Mucosa of rectum (tissue), 2 donors: ENCODE measurements around the gene CFAP69.
"Not testable (repeated sequence)": the region's sequence is repeated elsewhere in the genome, so short reads cannot be mapped to it uniquely, and the experiment has no call there.

Experiments
- H3K27ac ChIP-seq, 2 donors: one replicate each; pipeline ENCODE4 v1.7.0; 2013; ENCODE audit warnings: inconsistent platforms in 2 of 2, low read depth in 2 of 2, low read length in 2 of 2
- H3K27me3 ChIP-seq, 2 donors: one replicate each; pipeline ENCODE4 v1.7.0; 2013; ENCODE audit warnings: low read length in 2 of 2; ENCODE audit not compliant: control insufficient read depth in 2 of 2, insufficient read depth in 2 of 2
- H3K36me3 ChIP-seq, 2 donors: one replicate each; pipeline ENCODE4 v1.7.0; 2013; ENCODE audit warnings: low read length in 2 of 2; ENCODE audit not compliant: control insufficient read depth in 2 of 2, insufficient read depth in 2 of 2
- H3K4me1 ChIP-seq, 2 donors: one replicate each; pipeline ENCODE4 v1.7.0; 2013; ENCODE audit warnings: low read length in 2 of 2, mild to moderate bottlenecking in 1 of 2; ENCODE audit not compliant: control insufficient read depth in 2 of 2, insufficient read depth in 2 of 2
- H3K4me3 ChIP-seq, 2 donors: one replicate each; pipeline ENCODE4 v1.7.0; 2013; ENCODE audit warnings: low read length in 2 of 2
- H3K9ac ChIP-seq, 2 donors: one replicate each; pipeline ENCODE4 v1.7.0; 2013; ENCODE audit warnings: low read length in 2 of 2, low read depth in 1 of 2, mild to moderate bottlenecking in 1 of 2
- H3K9me3 ChIP-seq, 2 donors: one replicate each; pipeline ENCODE4 v1.7.0; 2013; ENCODE audit warnings: low read length in 2 of 2; ENCODE audit not compliant: control insufficient read depth in 2 of 2
- donor health status: healthy.
- donor health status: Normal muscosa, but diverticular disease.

Gene CFAP69

DNA sequence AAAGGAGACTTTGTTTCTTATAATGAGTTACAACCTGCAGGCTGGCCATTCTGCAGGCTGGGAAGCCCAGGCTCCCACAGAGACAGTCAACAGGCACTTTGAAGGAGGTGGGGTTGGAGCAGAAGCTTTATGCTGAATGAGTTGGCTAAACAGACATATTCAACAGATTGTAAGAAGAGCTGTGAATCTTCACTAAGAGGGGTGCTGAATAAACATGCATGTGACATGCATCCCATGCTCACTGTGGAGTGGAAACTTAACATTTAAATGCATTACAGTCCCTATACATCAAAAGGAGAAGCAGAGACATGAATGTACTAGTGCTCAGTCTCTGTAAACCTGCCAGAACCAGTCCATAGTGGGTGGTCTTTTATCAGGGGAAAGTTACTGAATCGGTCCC is 1.4 kb upstream of the CFAP69 start:
- H3K27me3 ChIP-seq = no peaks in the 10 kb centered on the region
- H3K9ac ChIP-seq = no peak overlapping the region
- peaks cover 11 to 21% of the 10 kb centered on the region in 2 donors for H3K4me1 ChIP-seq
- H3K36me3 ChIP-seq = no peaks in the 10 kb centered on the region
- no peaks in the 10 kb centered on the region for H3K9me3 ChIP-seq
- H3K27ac ChIP-seq = peak overlapping the region in 1 of 2 donors; percentile 0
- no peak overlapping the region for H3K4me3 ChIP-seq

DNA sequence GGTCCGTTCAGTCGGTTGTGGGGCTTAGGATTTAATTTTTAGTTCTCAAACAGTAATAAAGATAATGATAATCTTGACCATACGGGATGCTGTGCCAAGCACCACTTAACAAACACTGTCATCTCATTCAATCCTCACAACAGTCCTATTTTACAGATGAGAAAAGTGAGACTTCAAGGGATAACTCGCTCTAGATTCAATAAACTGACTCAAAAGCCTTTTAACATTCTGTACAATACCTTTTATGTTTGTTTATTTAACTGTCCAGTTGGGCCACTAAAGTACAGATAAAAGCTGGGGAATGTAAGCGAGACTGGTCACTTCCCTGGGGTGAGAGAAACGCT is 437 bp upstream of the CFAP69 start:
- Histone ChIP-seq H3K4me1 (peaks cover 11 to 21% of the 10 kb centered on the region in 2 donors), H3K4me3 (peak overlapping the region; percentile 89 to 93), H3K36me3 (no peaks in the 10 kb centered on the region), H3K9me3 (no peaks in the 10 kb centered on the region), H3K27ac (no peak overlapping the region), H3K9ac (peak overlapping the region in 1 of 2 donors; percentile 80), H3K27me3 (no peaks in the 10 kb centered on the region)

DNA sequence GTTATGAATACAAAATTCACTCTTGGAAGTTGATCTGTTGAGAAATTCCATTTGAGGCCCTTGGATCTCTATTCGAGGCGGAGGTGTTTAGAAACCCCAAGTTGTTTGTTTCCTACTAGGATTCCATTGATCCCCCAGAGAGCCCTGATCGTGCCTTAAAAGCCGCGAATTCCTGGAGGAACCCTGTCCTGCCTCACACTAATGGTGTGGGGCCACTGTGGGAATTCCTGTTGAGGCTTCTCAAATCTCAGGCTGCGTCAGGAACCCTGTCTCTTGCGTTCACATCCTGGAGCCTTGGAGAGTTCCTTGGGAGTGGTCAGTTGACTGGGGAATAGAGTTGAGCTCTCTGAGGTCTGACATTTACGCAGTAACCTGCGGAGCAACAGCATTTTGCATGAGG is 1.2 kb downstream of the CFAP69 start:
- Histone ChIP-seq H3K27ac (no peak overlapping the region), H3K4me3 (peak overlapping the region; percentile 24 to 93)

DNA sequence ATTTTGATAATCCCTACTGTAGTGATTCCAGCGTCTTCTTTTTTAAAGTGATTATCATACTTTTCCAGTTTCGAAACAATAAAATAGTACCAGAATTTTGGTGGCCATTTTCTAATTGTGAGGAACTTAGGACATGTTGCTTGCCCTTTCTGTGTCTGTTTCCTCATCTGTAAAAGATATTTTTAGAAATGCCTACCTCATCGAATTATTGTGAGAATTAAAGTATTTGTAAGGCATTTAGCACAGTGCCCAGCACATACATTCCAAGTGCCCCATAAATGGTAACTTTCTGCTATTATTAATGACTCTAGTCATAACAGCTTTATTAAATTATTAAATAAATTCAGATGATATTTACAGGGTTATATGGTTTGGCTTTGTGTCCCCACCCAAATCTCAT is 3.7 kb downstream of the CFAP69 start:
- no peaks in the 10 kb centered on the region for H3K36me3 ChIP-seq
- H3K27me3 ChIP-seq = no peaks in the 10 kb centered on the region
- no peak overlapping the region for H3K9ac ChIP-seq
- H3K4me3 ChIP-seq = no peak overlapping the region
- H3K4me1 ChIP-seq = peaks cover 4 to 17% of the 10 kb centered on the region in 2 donors
- no peak overlapping the region for H3K27ac ChIP-seq
- H3K9me3 ChIP-seq = no peaks in the 10 kb centered on the region

More for the DNA sequence above, 1.2 kb downstream of the CFAP69 start:
- Histone ChIP-seq H3K4me1 (peaks cover 11 to 21% of the 10 kb centered on the region in 2 donors), H3K36me3 (no peaks in the 10 kb centered on the region), H3K27me3 (no peaks in the 10 kb centered on the region), H3K9ac (no peak overlapping the region), H3K9me3 (no peaks in the 10 kb centered on the region)

DNA sequence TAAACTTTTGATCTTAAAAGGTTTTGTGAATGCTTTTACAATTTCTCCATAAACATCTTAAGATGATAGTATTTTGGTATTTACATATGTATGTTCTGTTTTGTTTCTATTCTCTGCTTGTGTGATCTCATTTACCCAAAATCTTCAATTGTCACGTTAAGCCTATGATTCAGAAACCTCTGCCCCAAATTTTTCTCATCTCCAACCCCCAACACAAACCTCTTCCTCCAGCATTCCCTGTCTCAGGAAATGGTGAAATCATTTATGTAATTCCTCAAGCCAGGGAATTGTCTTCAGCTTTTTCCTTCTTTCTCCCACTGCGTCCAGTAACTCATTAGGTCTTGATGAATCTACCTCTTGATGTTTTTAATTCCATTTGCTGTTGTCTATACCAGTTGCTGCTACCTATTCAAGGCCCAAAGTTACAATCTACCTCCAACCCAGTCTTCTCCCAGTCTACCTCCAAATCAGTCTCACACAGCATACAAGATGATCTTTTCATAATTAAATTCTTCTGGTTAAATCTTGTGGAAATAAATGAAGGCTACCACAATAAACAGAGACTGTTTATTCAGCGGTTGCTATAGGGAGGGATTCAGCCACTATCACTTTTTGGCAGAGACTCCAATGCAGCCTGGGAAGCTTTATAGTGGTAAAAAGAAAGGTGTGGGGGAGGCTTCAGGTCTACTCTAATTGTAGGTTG is 5.8 kb downstream of the CFAP69 start:
- no peaks in the 10 kb centered on the region for H3K27me3 ChIP-seq
- no peaks in the 10 kb centered on the region for H3K9me3 ChIP-seq
- no peak overlapping the region for H3K9ac ChIP-seq
- no peak overlapping the region for H3K4me3 ChIP-seq
- peak overlapping the region in 1 of 2 donors; percentile 34 for H3K27ac ChIP-seq
- no peaks in the 10 kb centered on the region for H3K36me3 ChIP-seq
- peaks cover under 1 to 5% of the 10 kb centered on the region in 2 donors for H3K4me1 ChIP-seq

DNA sequence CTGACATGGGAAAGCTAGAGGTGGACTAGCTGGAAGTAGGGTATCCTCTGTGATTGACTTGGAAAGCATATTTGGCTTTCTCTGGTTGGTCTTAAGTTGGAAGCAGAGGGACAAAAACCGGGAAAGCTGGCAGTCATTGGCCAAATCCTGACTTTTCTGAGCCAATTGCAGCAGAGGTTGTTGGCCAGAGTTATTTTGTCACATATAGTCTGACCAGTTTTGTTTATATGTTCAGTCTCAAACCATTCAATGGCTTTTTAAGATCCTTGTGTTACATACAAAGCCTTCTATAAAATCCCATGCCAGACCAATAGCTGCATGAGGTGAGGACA is 6.3 kb downstream of the CFAP69 start:
- Histone ChIP-seq H3K36me3 (no peaks in the 10 kb centered on the region), H3K9me3 (no peaks in the 10 kb centered on the region), H3K4me1 (peaks cover 0 to under 1% of the 10 kb centered on the region in 2 donors), H3K27ac (peak overlapping the region in 1 of 2 donors; percentile 34), H3K9ac (no peak overlapping the region), H3K27me3 (no peaks in the 10 kb centered on the region), H3K4me3 (no peak overlapping the region)

DNA sequence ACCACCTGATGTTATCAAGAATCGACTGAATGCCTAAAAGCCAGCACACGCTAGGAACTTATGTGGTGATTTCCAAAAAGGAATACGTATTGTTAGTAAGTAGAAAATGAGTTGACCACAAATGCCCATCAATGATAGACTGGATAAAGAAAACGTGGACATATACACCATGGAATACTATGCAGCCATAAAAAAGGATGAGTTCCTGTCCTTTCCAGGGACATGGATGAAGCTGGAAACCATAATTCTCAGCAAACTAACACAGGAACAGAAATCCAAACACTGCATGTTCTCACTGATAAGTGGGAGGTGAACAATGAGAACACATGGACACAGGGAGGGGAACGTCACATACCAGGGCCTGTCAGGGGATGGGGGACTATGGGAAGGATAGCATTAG is 11.0 kb downstream of the CFAP69 start:
- H3K36me3 ChIP-seq, H3K9ac ChIP-seq, H3K27me3 ChIP-seq, H3K4me3 ChIP-seq, H3K27ac ChIP-seq, H3K9me3 ChIP-seq, H3K4me1 ChIP-seq: not testable (repeated sequence)

DNA sequence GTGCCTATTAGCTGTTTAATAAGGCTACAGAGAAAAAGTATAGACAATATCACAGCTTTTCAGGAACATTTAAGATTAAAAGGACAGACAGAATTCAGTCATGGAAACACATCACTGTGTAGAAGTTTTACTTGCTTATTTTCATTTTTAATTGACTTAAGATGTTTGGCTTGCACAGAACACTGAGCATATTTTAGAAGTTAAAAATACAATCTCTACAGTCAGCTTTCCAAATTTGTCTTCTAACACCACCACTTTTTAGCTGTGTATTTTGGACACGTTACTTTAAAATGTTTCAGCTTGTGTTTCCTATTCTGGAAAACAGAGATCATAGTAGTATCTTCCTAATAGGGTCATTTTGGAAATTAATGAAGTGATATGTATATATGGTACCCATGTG is 11.8 kb downstream of the CFAP69 start:
- H3K9ac ChIP-seq = no peak overlapping the region
- H3K27ac ChIP-seq = no peak overlapping the region
- no peak overlapping the region for H3K4me3 ChIP-seq
- H3K9me3 ChIP-seq = no peaks in the 10 kb centered on the region
- no peaks in the 10 kb centered on the region for H3K36me3 ChIP-seq
- no peaks in the 10 kb centered on the region for H3K27me3 ChIP-seq
- H3K4me1 ChIP-seq = no peaks in the 10 kb centered on the region

DNA sequence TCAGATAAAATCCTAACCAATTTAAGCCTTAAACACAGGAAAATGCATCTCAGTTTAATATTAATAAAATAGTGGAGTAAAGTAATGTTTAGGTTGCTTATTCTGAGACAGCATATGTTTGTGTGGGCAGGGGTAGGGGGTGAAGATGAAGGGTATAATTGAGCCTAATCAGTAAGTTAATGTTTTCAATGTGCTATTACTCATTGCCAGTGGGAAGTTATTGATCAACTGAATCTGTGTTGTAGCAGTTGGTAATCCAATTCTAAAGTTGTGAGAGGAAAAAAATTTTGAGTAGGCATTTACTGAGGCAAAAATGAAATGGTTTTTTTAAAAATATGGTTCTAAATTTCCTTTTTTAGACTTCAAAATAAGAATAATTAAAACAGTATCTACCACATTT is 16.5 kb downstream of the CFAP69 start:
- no peaks in the 10 kb centered on the region for H3K9me3 ChIP-seq
- no peaks in the 10 kb centered on the region for H3K36me3 ChIP-seq
- H3K4me3 ChIP-seq = no peak overlapping the region
- H3K4me1 ChIP-seq = no peaks in the 10 kb centered on the region
- H3K27ac ChIP-seq = no peak overlapping the region
- H3K27me3 ChIP-seq = no peaks in the 10 kb centered on the region
- no peak overlapping the region for H3K9ac ChIP-seq

DNA sequence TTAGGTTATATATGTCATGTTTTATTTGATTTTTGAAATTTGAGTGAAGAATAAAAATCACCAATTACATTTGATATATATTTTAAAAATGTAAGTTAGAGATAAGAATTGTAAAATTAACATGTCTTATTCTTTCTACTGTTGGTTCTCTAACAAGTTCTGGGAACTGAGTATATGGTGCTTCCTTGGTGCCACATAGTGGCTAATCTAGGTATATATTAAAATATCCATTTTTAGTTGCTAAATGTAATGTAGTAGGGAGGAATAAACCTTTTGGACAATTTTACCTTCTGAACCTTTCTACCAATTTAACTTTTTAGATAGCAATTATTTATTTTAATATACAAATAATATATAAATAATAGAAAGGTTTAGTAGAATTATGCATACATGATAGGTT is 17.5 kb downstream of the CFAP69 start:
- Histone ChIP-seq H3K9ac (no peak overlapping the region), H3K4me3 (no peak overlapping the region)

DNA sequence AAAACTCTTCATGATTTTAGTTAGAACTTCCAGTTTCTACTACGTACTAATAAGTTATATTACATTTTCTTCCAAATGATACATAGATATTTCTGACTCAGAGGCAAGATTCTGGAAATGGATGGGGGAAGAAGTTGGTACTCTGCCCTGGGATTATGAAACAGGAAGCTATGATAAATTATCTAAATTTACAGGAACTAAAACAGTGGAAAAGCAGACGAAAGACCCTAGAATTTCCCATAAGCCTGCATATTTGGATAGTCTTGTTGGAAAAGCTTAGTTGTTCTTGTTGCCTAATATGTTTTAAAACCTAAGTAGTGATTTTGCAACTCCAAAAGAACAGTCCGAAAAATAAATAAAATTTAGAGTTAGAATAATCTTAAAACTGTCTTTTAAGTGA is 21.8 kb downstream of the CFAP69 start:
- Histone ChIP-seq H3K9me3 (no peaks in the 10 kb centered on the region), H3K27ac (no peak overlapping the region), H3K27me3 (no peaks in the 10 kb centered on the region), H3K36me3 (no peaks in the 10 kb centered on the region), H3K4me1 (peaks cover 0 to 12% of the 10 kb centered on the region in 2 donors), H3K9ac (no peak overlapping the region), H3K4me3 (no peak overlapping the region)

More for the DNA sequence above, 17.5 kb downstream of the CFAP69 start:
- Histone ChIP-seq H3K4me1 (peaks cover 0 to 5% of the 10 kb centered on the region in 2 donors), H3K36me3 (no peaks in the 10 kb centered on the region), H3K27me3 (no peaks in the 10 kb centered on the region), H3K27ac (no peak overlapping the region), H3K9me3 (no peaks in the 10 kb centered on the region)
